SH-SY5Y (cell line): ENCODE data around the gene LARGE2.

ENCODE experiments used
- GATA2 ChIP-seq: IDR thresholded peaks from 2 replicates; pipeline ENCODE4 v1.6.1; 2011; ENCODE audit warnings: mild to moderate bottlenecking, low read depth, low read length
- GATA3 ChIP-seq: IDR thresholded peaks from 2 replicates; pipeline ENCODE4 v1.6.1; 2011; ENCODE audit warnings: low read depth, mild to moderate bottlenecking, low read length, moderate library complexity

GRCh38 chr11:45922425-45923082 lies at the start of gene LARGE2:
- TF ChIP-seq GATA2 (no peak), GATA3 (no peak)
